ENCODE results near the gene GDF11.

Gene GDF11

GRCh38 chr12:55795950-55796349 is 53.0 kb downstream of the GDF11 start:
- TF ChIP-seq CTCF (IDR thresholded peaks at IDR 0.05; ENCODE audit: control insufficient read depth, insufficient read depth, low read depth, low read length, missing control alignments): no peak
- no peak overlapping the region for H3K4me3 ChIP-seq (ENCODE audit: control insufficient read depth, low read depth, low read length)
- DNase-seq (ENCODE audit: low read depth): no peak

- peak; percentile 55 for TF ChIP-seq CTCF (IDR thresholded peaks at IDR 0.05; ENCODE audit: control insufficient read depth, insufficient read depth, low read depth, low read length, missing control alignments)
- DNase-seq (ENCODE audit: low read depth): no peak
- no peak overlapping the region for H3K4me3 ChIP-seq (ENCODE audit: control insufficient read depth, low read depth, low read length)
Observed at GRCh38 chr12:55797068-55797467, 54.1 kb downstream of the GDF11 start.

DNA sequence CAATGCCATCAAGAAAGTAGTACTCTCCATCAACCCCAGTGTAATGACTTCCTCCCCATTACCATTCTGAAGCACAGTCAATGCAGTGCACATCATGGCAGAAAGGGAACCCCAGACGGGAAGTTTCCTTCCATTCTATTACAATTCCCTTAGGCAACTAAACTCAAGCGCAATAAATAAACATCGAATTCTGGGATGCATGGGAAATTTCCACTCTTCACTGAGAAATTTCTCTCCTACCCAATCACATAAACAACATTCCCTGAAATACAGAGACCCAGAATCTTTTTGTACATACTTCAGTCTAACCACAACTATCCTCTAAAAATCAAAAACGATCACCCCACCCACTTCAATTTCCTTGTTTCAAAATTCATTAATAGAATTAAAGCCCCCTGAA is 54.6 kb downstream of the GDF11 start:
- no peak for TF ChIP-seq CTCF (IDR thresholded peaks at IDR 0.05; ENCODE audit: control insufficient read depth, insufficient read depth, low read depth, low read length, missing control alignments)
- H3K4me3 ChIP-seq (ENCODE audit: control insufficient read depth, low read depth, low read length): no peak overlapping the region
- DNase-seq (ENCODE audit: low read depth): no peak
